ENCODE measurements around the gene TUT7.

GRCh38 chr9:86402591-86402990, 48.4 kb upstream of the TUT7 start:
- TF ChIP-seq CTCF (IDR thresholded peaks at IDR 0.05): no peak
- TF ChIP-seq POLR2AphosphoS5 (IDR thresholded peaks at IDR 0.05): no peak
- no peak for TF ChIP-seq POLR2A (IDR thresholded peaks at IDR 0.05)
- TF ChIP-seq EP300 (IDR thresholded peaks at IDR 0.05): no peak
